ENCODE results near the gene PDE2A.

DNA sequence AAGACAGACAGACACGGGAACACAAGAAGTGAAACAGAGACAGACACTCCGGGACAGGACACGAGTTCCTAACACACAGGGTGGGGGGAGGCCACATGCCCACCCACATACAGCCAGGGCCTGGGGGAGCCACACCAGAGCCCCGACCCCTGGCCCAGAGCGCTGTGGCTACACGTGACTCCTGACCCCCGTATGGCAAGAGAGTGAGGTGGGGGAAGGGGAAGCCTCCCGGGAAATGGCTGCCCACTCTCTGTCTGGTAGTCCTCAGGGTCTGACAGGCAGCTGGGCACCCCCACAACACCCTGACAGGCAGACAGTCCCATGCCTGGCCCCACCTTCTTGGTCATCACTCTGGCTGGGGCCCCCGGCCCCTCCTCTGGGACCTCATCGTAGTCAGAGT, 38.6 kb upstream of the PDE2A start:
- TF ChIP-seq, protein P1, sequence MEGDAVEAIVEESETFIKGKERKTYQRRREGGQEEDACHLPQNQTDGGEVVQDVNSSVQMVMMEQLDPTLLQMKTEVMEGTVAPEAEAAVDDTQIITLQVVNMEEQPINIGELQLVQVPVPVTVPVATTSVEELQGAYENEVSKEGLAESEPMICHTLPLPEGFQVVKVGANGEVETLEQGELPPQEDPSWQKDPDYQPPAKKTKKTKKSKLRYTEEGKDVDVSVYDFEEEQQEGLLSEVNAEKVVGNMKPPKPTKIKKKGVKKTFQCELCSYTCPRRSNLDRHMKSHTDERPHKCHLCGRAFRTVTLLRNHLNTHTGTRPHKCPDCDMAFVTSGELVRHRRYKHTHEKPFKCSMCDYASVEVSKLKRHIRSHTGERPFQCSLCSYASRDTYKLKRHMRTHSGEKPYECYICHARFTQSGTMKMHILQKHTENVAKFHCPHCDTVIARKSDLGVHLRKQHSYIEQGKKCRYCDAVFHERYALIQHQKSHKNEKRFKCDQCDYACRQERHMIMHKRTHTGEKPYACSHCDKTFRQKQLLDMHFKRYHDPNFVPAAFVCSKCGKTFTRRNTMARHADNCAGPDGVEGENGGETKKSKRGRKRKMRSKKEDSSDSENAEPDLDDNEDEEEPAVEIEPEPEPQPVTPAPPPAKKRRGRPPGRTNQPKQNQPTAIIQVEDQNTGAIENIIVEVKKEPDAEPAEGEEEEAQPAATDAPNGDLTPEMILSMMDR (conservative IDR thresholded peaks at IDR 0.05; ENCODE audit: low read depth, low read length), result no peak
- TF ChIP-seq EZH2 (IDR thresholded peaks at IDR 0.05; ENCODE audit: borderline replicate concordance, low read depth, low read length, poor library complexity, severe bottlenecking), result no peak
